GM18867 (cell line): ENCODE results near the gene PDGFRB.

Experiments
- ATAC-seq: cut with Tn5 transposase; IDR thresholded peaks from one replicate; pipeline ENCODE4 v1.9.1; 2021; ENCODE audit warnings: mild to moderate bottlenecking, moderate library complexity; ENCODE audit not compliant: unreplicated experiment

The PDGFRB gene

GRCh38 chr5:150164211-150164980 is 8.8 kb upstream of the PDGFRB start:
- no peak for ATAC-seq

DNA sequence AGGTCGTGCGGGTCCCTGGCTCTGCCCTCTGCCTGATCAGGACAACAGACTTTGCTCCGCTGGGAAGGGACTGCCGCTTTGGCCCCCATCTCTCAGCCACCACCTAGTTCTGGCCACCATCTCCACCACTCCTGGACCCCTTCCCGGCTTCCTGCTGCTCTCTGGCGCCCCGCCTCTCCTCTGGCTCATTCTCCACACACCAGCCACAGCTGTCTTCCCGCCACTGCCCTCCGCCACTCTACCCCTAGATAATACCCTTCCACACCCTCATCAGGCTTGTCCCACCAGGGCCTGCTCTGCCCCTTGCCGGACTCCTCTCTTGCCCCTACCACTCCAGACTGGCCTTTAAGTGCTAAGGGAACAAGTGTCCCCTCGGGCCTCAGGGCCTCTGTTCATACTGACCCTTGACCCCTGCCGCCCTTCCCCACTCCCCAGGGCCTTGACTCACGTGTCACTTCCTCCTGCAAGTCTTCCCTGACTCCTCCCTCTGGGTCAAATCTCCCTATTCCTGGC is 8.0 kb upstream of the PDGFRB start:
- ATAC-seq, result no peak

GRCh38 chr5:150163035-150163434 is 7.4 kb upstream of the PDGFRB start:
- ATAC-seq, result no peak

GRCh38 chr5:150162142-150162513 is 6.5 kb upstream of the PDGFRB start:
- no peak for ATAC-seq

DNA sequence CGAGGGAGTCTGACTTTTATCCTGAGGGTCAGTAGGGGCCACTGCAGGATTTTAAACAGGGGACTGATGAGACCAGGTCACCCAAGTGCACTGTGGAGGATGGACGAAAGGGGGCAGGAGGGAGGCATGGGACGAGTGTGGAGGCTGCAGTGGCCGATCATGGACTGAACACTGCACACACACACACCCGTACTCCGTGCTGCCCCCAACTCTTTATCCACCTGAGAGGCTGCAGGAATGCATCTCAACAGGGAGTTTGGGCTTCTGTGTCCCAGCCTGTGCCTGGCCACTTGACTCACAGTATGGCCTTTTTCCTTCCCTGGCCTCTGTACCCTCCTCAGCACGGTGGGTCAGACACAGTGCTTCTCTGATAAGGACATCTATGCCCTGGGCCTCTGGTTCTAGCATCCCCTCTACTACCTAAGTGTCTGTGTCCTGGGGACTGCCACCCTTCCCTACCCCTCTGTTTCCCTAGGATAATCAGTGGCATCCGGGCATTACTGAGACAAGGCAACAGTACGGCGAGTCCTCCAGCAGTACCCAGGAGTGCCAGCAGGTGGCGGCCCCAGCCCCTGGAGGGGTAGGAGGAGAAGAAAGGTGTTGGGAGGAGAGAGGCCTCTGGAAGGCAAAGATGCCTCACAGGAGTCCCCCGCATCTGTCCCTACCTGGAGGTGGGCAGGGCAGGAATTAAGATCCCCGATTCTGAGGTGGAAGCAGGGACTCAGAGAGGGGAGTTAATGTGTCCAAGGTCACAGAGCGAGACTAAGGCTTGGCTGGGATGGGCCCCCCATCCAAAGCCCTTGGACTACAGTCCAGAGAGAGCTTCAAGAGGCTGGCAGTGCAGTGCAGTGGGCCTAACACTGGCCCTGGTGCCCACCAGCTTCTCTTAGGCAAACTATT is 5.8 kb upstream of the PDGFRB start:
- ATAC-seq, result peak; percentile 84

DNA sequence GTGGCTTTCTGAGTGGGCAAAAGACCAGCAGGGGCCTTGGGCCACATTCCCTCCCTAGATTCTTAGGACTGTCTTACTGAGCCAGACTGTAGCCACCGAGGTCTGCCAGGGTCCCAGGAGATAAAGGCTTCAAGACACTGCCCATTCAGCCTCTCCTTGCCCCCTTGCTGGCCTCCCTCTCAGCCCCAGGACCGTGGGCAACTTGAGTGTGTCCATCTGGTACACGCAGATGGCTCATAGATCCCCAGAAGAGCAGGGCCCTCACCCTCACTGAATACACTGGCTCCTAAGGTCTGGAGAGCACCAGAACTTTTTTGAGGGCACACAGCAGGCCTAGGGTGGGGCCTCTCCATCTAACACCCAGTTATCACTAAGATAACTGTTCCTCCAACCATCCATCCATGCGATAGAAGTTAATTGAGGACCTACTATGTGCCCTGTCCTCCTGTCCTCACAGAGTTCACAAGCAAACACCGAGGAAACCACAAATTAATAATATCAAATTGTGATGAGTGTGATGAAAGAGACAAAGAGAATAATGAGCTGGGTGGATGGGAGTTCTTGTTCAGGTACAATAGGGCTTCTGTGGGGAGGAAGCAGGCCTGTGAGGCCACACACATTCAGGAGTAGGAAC is 4.9 kb upstream of the PDGFRB start:
- ATAC-seq, result no peak

DNA sequence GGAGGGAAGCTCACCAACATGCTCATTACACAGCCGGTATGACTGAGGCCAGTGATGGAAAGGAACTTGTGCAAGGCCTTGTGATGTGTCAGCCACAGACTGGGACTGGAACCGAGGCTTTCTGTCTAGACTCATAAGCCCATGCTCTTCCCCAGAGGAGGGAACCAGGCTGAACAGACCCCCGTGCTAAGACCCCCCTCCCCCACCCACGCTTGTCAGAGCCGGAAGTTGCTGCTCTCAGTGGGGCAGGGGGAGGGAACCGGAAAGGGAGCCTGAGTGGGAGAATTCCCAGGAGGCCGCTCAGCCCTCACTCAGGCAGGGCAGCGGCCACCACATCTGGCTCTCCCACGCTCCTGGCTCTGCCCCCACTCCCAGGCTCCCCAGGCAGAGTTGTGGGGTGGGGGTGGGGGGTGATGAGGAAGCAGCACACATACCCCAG is 4.1 kb upstream of the PDGFRB start:
- no peak for ATAC-seq

GRCh38 chr5:150159031-150159430 is 3.4 kb upstream of the PDGFRB start:
- no peak for ATAC-seq

GRCh38 chr5:150158170-150158949 is 2.7 kb upstream of the PDGFRB start:
- ATAC-seq, result no peak

DNA sequence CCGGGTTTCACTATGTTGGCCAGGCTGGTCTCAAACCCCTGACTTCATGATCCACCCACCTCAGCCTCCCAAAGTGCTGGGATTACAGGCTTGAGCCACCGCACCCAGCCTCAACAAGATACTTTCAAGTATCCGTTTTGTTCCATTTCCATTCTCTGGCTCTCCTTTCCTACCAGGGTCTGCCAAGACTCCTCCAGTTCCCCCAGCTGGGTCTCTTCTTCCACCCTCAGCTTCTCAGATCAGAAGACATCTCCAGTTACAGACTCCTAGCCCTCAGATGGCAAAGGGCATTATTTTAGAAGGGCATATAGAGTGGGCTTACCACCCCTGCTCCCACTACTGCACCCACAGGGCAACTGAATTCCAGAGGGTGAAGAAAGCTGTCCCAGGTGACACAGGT is 1.5 kb upstream of the PDGFRB start:
- ATAC-seq, result no peak

- no peak for ATAC-seq
These were observed 895 bp upstream of the PDGFRB start for GRCh38 chr5:150156540-150156939.

DNA sequence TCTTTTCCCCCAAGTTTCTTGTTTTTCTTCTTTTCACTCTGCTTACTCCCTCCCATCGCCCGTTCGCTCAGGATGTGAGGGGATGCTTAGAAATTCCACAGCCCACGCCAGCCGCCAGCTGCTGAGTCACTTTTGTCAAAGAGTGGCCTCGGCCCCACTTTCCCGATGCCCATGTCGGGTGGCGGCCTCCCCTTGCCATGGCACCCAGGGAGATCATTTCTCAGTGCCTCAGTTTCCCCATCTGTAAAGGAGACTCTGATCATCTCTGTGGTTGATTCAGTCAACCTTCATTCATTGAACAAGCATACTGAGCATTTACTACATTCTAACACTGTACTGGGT is 353 bp upstream of the PDGFRB start:
- no peak for ATAC-seq

GRCh38 chr5:150154618-150155128 is 972 bp downstream of the PDGFRB start:
- no peak for ATAC-seq

DNA sequence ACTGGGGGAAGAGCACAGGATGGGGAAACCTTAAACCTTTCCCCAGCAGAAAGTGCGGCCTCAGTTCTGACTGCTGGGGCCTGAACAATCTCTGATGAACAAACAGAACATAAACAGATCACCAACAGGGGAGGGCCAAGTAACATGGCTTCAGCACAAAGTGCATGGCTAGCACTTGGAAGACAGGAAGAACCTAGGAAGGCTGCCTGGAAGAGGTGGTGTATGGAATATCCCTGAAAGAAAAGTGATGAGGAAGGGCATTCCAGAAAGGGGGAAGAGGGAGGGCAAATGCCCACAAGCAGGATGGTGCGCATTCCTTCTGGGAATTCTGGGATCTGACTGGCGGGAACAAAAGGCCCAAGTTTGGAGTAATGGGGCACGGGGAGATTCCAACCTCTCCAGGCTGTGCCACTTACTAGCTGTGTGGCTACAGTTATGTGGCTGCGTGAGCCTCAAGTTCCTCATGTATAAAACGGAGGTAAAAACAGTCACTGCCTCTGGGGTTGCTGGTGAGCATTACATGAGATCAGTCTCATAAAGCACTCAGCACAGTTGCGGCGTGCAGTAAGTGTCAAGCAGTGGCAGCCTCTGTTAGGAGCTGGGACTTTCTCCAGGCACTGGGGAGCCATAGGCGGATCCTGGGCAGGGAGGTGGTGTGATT is 1.6 kb downstream of the PDGFRB start:
- no peak for ATAC-seq

DNA sequence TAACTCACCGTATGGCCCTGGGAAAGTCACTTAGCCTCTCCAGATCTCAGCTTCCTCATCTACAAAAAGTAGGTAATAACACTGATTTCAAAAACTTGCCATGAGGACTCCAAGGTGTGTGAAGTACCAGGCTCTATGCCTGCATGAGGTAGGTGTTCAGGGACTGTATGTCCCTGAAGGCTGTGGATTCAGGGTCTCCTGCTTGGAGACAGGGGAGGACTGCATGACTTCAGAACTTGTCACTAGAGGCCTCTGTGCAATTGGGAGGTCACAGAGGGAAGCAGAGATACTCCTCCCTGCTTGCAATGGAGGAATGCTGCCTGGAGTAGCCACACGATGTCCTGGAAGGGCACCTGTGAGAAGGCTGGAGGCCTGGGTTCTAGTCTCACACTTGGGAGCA is 2.2 kb downstream of the PDGFRB start:
- no peak for ATAC-seq

DNA sequence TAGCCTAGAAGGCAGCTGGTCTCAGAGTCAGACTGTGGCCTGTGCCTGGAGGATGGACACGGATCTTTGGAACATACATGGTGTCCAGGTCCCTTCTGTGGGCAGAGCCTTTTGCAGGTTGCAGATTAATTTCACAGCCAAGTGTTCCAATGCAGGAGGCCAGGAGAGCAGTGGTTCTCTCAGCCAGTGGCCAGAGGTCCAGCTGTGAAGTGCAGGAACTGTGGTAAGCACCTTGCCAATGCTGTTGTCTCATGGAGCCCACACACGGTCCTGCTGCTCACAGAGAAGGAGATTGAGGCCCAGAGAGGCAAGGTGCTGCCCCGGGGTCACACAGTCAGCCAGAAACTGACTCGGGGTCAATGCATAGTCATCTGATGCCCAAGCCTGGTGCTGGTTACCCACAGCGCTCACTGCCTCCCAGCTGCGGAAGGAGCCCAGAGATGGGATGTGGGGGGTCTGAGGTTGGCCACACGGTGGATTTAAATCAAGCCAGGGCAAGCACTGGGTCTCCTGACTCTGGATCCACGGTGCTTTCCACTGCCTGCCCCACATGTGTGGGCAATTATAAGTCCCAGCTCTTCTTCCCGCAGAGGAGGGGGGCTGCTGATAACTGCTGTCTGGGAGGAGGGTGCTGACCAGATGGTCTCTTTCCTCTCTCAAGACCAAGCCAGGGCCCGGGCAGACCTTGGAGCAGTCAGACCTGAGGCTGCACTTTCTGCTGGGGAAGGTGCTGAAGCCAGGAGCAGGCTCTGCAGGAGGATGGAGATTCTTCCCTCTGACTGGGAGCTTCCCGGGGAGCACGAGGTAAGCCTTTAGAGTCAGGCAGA is 2.8 kb downstream of the PDGFRB start:
- no peak for ATAC-seq

GRCh38 chr5:150149618-150150017 is 6.0 kb downstream of the PDGFRB start:
- ATAC-seq, result no peak

GRCh38 chr5:150148117-150148927 is 7.3 kb downstream of the PDGFRB start:
- ATAC-seq, result no peak
